HepG2 (cell line): ENCODE results near the gene TULP3. TPM values are rescaled to one million over a fixed set of nuclear protein-coding genes. Genes with fewer than 3 reads are reported as not detected.

Experiments used
- ARID3A ChIP-seq: IDR thresholded peaks from 2 replicates; pipeline ENCODE4 v1.6.1; 2012; ENCODE audit warnings: low read depth, low read length, improper control_type of control experiment
- CCDC6 ChIP-seq: sonication (generic); formaldehyde crosslinking; IDR thresholded peaks from 2 replicates; pipeline ENCODE4 v1.8.1; 2022; ENCODE audit warnings: mild to moderate bottlenecking, missing genetic modification reagents, moderate library complexity
- MED13 ChIP-seq: sonication (generic); formaldehyde crosslinking; IDR thresholded peaks from 2 replicates; pipeline ENCODE4 v1.5.0; 2020; ENCODE audit warnings: missing genetic modification reagents
- NCOA5 ChIP-seq: sonication (generic); formaldehyde crosslinking; IDR thresholded peaks from 2 replicates; pipeline ENCODE4 v1.4.0; 2020; ENCODE audit warnings: missing genetic modification reagents
- NFIB ChIP-seq: sonication (generic); formaldehyde crosslinking; IDR thresholded peaks from 2 replicates; pipeline ENCODE4 v1.9.0; 2021; ENCODE audit warnings: missing genetic modification reagents, mild to moderate bottlenecking, borderline replicate concordance
- NFYB ChIP-seq: sonication (generic); formaldehyde crosslinking; IDR thresholded peaks from 2 replicates; pipeline ENCODE4 v1.4.0; 2020; ENCODE audit warnings: missing genetic modification reagents
- NR0B2 ChIP-seq: sonication (generic); formaldehyde crosslinking; IDR thresholded peaks from 2 replicates; pipeline ENCODE4 v1.4.0; 2020; ENCODE audit warnings: mild to moderate bottlenecking, missing genetic modification reagents
- ONECUT2 ChIP-seq: sonication (generic); formaldehyde crosslinking; IDR thresholded peaks from 2 replicates; pipeline ENCODE4 v1.4.0; 2020; ENCODE audit warnings: missing genetic modification reagents
- PAWR ChIP-seq: sonication (generic); formaldehyde crosslinking; IDR thresholded peaks from 2 replicates; pipeline ENCODE4 v1.4.0; 2020; ENCODE audit warnings: missing genetic modification reagents, mild to moderate bottlenecking, borderline replicate concordance
- PHF5A ChIP-seq: IDR thresholded peaks from one replicate; pipeline ENCODE4 v1.6.1; 2018; ENCODE audit warnings: low read depth, missing genetic modification reagents; ENCODE audit not compliant: unreplicated experiment
- POGK ChIP-seq: sonication (generic); formaldehyde crosslinking; conservative IDR thresholded peaks from 2 replicates; pipeline ENCODE4 v1.8.0; 2022; ENCODE audit warnings: mild to moderate bottlenecking, moderate library complexity, missing genetic modification reagents
- RELA ChIP-seq: sonication (generic); formaldehyde crosslinking; IDR thresholded peaks from 2 replicates; pipeline ENCODE4 v1.4.0; 2020; ENCODE audit warnings: missing genetic modification reagents
- SMAD3 ChIP-seq: sonication (generic); formaldehyde crosslinking; IDR thresholded peaks from 2 replicates; pipeline ENCODE4 v1.4.0; 2020; ENCODE audit warnings: missing genetic modification reagents
- SNAPC2 ChIP-seq: sonication (generic); formaldehyde crosslinking; IDR thresholded peaks from 2 replicates; pipeline ENCODE4 v1.8.1; 2022; ENCODE audit warnings: mild to moderate bottlenecking, missing genetic modification reagents
- TBX2 ChIP-seq: sonication (generic); formaldehyde crosslinking; IDR thresholded peaks from 2 replicates; pipeline ENCODE4 v1.5.0; 2020; ENCODE audit warnings: missing genetic modification reagents, mild to moderate bottlenecking, borderline replicate concordance
- ZGPAT ChIP-seq: IDR thresholded peaks from 2 replicates; pipeline ENCODE4 v1.6.1; 2016; ENCODE audit warnings: mild to moderate bottlenecking
- ZMYM4 ChIP-seq: sonication (generic); formaldehyde crosslinking; IDR thresholded peaks from 2 replicates; pipeline ENCODE4 v1.8.1; 2023; ENCODE audit warnings: mild to moderate bottlenecking, missing genetic modification reagents
- ZNF101 ChIP-seq: sonication (generic); formaldehyde crosslinking; IDR thresholded peaks from 2 replicates; pipeline ENCODE4 v1.4.0; 2020; ENCODE audit warnings: mild to moderate bottlenecking, low read depth, missing genetic modification reagents, borderline replicate concordance
- ZNF570 ChIP-seq: sonication (generic); formaldehyde crosslinking; IDR thresholded peaks from 2 replicates; pipeline ENCODE4 v1.4.0; 2020; ENCODE audit warnings: mild to moderate bottlenecking, missing genetic modification reagents, borderline replicate concordance
- ZNF674 ChIP-seq: sonication (generic); formaldehyde crosslinking; IDR thresholded peaks from 2 replicates; pipeline ENCODE4 v1.5.0; 2020; ENCODE audit warnings: low read depth, mild to moderate bottlenecking, missing genetic modification reagents
- ZNF678 ChIP-seq: sonication (generic); formaldehyde crosslinking; IDR thresholded peaks from 2 replicates; pipeline ENCODE4 v1.4.0; 2020; ENCODE audit warnings: mild to moderate bottlenecking, missing genetic modification reagents
- polyA plus RNA-seq, 8 experiments: library from polyadenylated mRNA; depleted of rRNA in 3 of 8; stranded (reverse) in 7 of 8; unstranded in 1 of 8; fragments of >200 nt; fragmentation: Illumina TruSeq in 4 of 8; extraction: Trizol in 4 of 8; gene quantifications; 2 replicates each; pipeline versions ENCODE4 v1.2.1 to v1.2.3, GENCODE V29; 2011 to 2016; ENCODE audit warnings: low read depth in 4 of 8, missing spikeins in 1 of 8, mixed read lengths in 1 of 8; ENCODE audit not compliant: insufficient read depth in 1 of 8
- total RNA-seq, 5 experiments: library from RNA; depleted of rRNA; stranded (reverse); fragments of >200 nt; fragmentation: Illumina TruSeq; extraction: Trizol; gene quantifications; 2 replicates each; pipeline ENCODE4 v1.2.3, GENCODE V29; 2016; ENCODE audit warnings: low read depth in 1 of 5

Gene TULP3
- total and polyA plus RNA-seq, 2 of the 13 experiments (the other 11 are each of a cell fraction or from before 2014, with no cell fraction given), result 11.2 to 13.2 TPM

- peak; percentile 13; the same call in 1 of the 2 replicates for TF ChIP-seq ZGPAT (CRISPR knock-in tag)
- 0 out of 2 replicates have a peak, but pooled peaks have one; percentile 1 for TF ChIP-seq SMAD3
- no peak; the same call in 1 of the 2 replicates for TF ChIP-seq NFYB (CRISPR knock-in tag)
- TF ChIP-seq PHF5A (CRISPR knock-in tag), result no peak
- TF ChIP-seq ZMYM4, result no peak; the same call in 1 of the 2 replicates
- TF ChIP-seq ONECUT2 (CRISPR knock-in tag), result no peak
- TF ChIP-seq ZNF570 (CRISPR knock-in tag), result no peak
- TF ChIP-seq NR0B2 (CRISPR knock-in tag), result no peak
- TF ChIP-seq ZNF101 (CRISPR knock-in tag), result no peak
- TF ChIP-seq TBX2, result peak; percentile 58
- TF ChIP-seq POGK (CRISPR knock-in tag), result no peak; the same call in 1 of the 2 replicates
- no peak for TF ChIP-seq NCOA5
- TF ChIP-seq PAWR (CRISPR knock-in tag), result no peak
- TF ChIP-seq MED13 (CRISPR knock-in tag), result no peak
- 0 out of 2 replicates have a peak, but pooled peaks have one; percentile 47 for TF ChIP-seq SNAPC2
- no peak for TF ChIP-seq NFIB
- no peak for TF ChIP-seq ARID3A
- no peak for TF ChIP-seq ZNF674
- no peak for TF ChIP-seq RELA
- TF ChIP-seq ZNF678, result no peak
- TF ChIP-seq CCDC6 (CRISPR knock-in tag), result peak; percentile 76; the same call in 1 of the 2 replicates
Measured at GRCh38 chr12:2958432-2959191, 67.9 kb downstream of the TULP3 start (continued).
